Measurements from ENCODE around the gene SIK3.
"Not testable (repeated sequence)": the region's sequence is repeated elsewhere in the genome, so short reads cannot be mapped to it uniquely, and the experiment has no call there.

SIK3 gene

DNA sequence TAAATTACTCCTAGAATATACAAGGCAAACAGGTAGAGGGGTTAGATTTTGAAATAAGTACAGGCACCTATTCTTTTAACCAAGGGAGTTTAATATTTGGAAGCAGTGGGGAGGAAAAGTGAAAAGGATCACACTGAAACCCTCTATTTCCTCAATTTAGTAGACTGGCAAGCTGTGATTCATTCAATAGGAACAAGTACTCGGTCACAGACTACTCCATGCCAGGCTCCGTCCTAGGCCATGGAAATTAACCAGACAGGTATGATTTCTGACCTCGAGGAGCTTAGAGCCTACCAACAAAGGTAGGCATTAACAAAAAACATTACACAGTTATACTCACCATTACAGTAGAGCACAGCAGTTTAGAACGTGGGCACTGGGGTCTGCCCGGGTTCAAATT is 40.9 kb downstream of the SIK3 start:
- DNase-seq (ENCODE audit: low spot score), result no peak
- TF ChIP-seq, protein P1, sequence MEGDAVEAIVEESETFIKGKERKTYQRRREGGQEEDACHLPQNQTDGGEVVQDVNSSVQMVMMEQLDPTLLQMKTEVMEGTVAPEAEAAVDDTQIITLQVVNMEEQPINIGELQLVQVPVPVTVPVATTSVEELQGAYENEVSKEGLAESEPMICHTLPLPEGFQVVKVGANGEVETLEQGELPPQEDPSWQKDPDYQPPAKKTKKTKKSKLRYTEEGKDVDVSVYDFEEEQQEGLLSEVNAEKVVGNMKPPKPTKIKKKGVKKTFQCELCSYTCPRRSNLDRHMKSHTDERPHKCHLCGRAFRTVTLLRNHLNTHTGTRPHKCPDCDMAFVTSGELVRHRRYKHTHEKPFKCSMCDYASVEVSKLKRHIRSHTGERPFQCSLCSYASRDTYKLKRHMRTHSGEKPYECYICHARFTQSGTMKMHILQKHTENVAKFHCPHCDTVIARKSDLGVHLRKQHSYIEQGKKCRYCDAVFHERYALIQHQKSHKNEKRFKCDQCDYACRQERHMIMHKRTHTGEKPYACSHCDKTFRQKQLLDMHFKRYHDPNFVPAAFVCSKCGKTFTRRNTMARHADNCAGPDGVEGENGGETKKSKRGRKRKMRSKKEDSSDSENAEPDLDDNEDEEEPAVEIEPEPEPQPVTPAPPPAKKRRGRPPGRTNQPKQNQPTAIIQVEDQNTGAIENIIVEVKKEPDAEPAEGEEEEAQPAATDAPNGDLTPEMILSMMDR (IDR thresholded peaks at IDR 0.05; ENCODE audit: extremely low read depth, insufficient read depth, missing control alignments), result no peak
- in situ Hi-C loops (cut with MboI; ENCODE audit: low pct_unique_long_range_greater_than_20kb, low sequenced_read_pairs, unreplicated experiment), result no loop called here

DNA sequence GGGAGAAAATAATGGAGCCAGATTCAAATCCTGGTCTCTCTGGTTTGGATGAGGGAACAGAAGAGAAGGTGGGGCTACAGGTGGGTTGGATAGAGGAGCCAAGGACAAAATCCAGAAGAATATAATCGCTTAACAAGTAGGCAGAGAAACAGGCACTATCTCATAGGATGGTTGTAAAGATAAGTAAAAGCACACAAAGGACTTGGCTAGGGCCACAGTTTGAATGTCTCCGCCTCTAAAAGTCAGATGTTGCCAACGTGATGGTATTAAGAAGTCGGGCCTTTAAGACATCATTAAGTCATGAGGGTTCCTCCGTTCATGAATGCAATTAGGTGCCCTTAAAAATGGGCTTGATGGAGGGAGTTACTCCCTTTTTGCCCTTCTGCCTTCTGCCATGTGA is 42.8 kb downstream of the SIK3 start:
- in situ Hi-C loops (cut with MboI; ENCODE audit: low pct_unique_long_range_greater_than_20kb, low sequenced_read_pairs, unreplicated experiment), result no loop called here
- TF ChIP-seq, protein P1 (IDR thresholded peaks at IDR 0.05; ENCODE audit: extremely low read depth, insufficient read depth, missing control alignments), result no peak
- DNase-seq (ENCODE audit: low spot score), result no peak

DNA sequence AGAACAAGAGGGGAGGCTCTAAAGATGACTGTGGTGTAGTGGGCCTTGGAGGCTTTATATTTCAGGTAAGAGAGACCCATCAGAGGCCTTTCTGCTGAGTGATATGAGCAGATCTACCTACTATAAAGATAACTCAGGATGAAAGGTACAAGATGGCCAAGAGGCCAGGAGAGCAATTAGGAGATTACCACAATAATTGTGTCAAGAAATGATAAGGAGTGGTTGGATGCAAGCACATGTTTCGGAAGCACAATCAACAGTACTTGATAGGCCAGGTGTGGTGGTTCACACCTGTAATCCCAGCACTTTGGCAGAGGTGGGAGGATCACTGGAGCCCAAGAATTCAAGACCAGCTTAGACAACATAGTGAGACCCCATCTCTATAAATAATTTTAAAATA is 43.8 kb downstream of the SIK3 start:
- DNase-seq (ENCODE audit: low spot score), result no peak
- in situ Hi-C loops (cut with MboI; ENCODE audit: low pct_unique_long_range_greater_than_20kb, low sequenced_read_pairs, unreplicated experiment), result no loop called here
- TF ChIP-seq, protein P1 (IDR thresholded peaks at IDR 0.05; ENCODE audit: extremely low read depth, insufficient read depth, missing control alignments), result no peak

DNA sequence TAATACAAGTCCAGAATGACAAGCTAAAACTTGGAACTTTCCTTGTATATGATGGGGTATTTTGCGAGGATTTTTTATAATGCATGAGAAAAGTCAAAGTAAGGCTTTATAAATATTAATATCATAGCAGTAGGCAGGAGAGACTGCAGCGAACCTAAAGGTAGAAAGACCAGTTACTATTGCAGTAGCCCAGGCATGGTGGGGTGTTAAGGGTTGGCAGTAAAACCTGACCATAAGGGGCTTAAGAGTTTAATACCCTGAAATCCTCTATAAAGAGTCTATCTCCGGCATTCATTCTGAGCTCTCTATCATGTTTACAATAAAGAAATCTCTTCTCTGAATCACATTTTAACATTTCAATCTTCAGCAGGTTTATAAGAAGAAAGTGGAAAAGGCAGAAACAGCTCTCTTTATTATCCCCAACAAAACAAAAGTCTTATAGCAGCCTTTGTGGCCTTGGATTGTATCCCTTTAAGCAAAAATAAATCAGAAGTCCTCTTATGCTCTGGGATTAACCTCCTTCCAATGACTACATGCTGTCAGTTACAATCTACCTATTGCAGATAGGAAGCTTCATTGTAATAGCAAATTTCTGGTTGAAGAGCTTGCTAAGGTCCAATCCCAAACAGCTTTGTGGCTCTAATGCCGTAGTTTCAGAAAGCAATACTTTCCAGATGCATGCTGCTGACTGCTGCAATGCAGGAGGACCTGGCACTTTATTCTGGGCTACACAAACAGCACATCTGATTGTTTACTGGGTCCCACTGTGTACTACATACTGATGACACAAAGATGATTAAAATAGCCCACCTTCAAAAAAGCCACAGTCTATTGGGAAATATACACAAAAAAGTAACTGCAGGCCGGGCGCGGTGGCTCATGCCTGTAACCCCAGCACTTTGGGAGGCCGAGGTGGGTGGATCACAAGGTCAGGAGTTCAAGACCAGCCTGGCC is 45.8 kb downstream of the SIK3 start:
- no peak for DNase-seq (ENCODE audit: low spot score)
- in situ Hi-C loops (cut with MboI; ENCODE audit: low pct_unique_long_range_greater_than_20kb, low sequenced_read_pairs, unreplicated experiment), result no loop called here
- TF ChIP-seq, protein P1 (IDR thresholded peaks at IDR 0.05; ENCODE audit: extremely low read depth, insufficient read depth, missing control alignments), result no peak

DNA sequence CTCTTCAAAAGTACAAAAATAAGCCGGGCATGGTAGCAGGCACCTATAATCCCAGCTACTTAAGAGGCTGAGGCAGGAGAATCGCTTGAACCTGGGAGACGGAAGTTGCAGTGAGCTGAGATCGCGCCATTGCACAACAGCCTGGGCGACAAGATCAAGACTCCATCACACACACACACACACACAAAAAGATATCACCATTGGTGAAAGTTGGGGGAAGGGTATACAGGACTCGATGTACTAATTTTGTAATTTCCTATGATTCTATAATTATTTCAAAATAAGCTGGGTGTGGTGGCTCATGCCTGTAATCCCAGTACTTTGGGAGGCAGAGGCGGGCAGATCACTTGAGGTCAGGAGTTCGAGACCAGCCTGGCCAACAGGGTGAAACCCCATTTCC is 48.1 kb downstream of the SIK3 start:
- in situ Hi-C loops (cut with MboI; ENCODE audit: low pct_unique_long_range_greater_than_20kb, low sequenced_read_pairs, unreplicated experiment); DNase-seq (ENCODE audit: low spot score): not testable (repeated sequence)

DNA sequence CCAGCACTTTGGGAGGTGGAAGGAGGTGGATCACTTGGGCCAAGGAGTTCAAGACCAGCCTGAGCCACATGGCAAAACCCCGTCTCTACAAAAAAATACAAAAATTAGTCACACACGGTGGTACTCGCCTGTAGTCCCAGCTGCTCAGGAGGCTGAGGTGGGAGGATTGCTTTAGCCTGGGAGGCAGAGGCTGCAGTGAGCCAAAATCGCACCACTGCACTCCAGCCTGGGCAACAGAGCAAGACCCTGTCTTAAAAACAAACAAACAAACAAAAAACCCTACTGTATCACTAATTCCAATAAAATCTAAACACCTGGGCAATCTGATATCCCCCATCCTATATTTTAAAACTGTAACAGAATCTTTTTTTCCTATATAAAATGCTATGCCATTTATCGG is 51.6 kb downstream of the SIK3 start:
- in situ Hi-C loops (cut with MboI; ENCODE audit: low pct_unique_long_range_greater_than_20kb, low sequenced_read_pairs, unreplicated experiment), result not testable (repeated sequence)

DNA sequence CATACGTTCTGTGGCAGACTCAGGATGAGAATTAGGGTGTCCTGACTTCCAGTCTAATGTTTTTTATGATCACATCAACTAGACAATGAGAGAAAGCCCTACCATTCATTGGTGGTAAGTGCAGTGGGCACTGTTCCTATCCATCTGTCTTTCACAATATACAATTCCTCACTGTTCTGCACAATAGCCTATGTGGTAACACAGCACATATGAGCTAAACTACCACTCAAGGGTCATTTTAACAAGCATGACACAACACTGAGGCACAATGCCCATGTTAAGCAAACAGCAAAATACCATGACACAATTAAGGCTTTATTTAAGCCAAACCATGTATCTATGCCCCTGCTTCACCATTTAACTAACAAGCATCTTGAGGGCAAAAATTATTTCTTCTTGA is 52.3 kb downstream of the SIK3 start:
- TF ChIP-seq, protein P1 (IDR thresholded peaks at IDR 0.05; ENCODE audit: extremely low read depth, insufficient read depth, missing control alignments), result no peak
- DNase-seq (ENCODE audit: low spot score), result no peak
- in situ Hi-C loops (cut with MboI; ENCODE audit: low pct_unique_long_range_greater_than_20kb, low sequenced_read_pairs, unreplicated experiment), result no loop called here

More for the DNA sequence above, 51.6 kb downstream of the SIK3 start:
- not testable (repeated sequence) for DNase-seq (ENCODE audit: low spot score)

All from GM13977 (cell line).